Activated B cell treated with CpG ODN at 0.5 μM for 24 hours (primary cell): Measurements from ENCODE around the gene PLAAT3. TPM values are rescaled to one million over a fixed set of nuclear protein-coding genes. Genes with fewer than 3 reads are reported as not detected.
"Not testable (repeated sequence)": the region's sequence is repeated elsewhere in the genome, so short reads cannot be mapped to it uniquely, and the experiment has no call there.

ENCODE experiments used
- ATAC-seq: fragments of 200-7000 bp; cut with Tn5 transposase; one replicate; pipeline ENCODE4 v1.10.0; 2021; ENCODE audit warnings: low read depth, mild to moderate bottlenecking, moderate library complexity
- CTCF ChIA-PET: fragments of 350-600 bp; sonication (Branson Sonifier 250); formaldehyde crosslinking; loops from one replicate; lab custom pipeline; 2021; ENCODE audit warnings: antibody characterized with exemption; lab: Charles Lee
- POLR2A ChIA-PET: fragments of 350-600 bp; sonication (Branson Sonifier 250); formaldehyde crosslinking; loops from one replicate; lab custom pipeline; 2021; ENCODE audit warnings: antibody characterized with exemption; lab: Charles Lee
- DNase-seq: peaks from one replicate; pipeline ENCODE4 v3.0.0; 2022
- H3K27ac Mint-ChIP-seq: one replicate; pipeline ENCODE4 v1.8.0; 2020; ENCODE audit warnings: mixed read lengths
- H3K27me3 Mint-ChIP-seq: one replicate; pipeline ENCODE4 v1.8.0; 2021; ENCODE audit warnings: mixed read lengths
- H3K36me3 Mint-ChIP-seq: one replicate; pipeline ENCODE4 v1.8.0; 2021; ENCODE audit warnings: low read depth, mixed read lengths
- H3K4me1 Mint-ChIP-seq: one replicate; pipeline ENCODE4 v1.8.0; 2021; ENCODE audit warnings: mixed read lengths
- H3K4me3 Mint-ChIP-seq: one replicate; pipeline ENCODE4 v1.8.0; 2020; ENCODE audit warnings: mild to moderate bottlenecking, mixed read lengths
- H3K9me3 Mint-ChIP-seq: one replicate; pipeline ENCODE4 v1.8.0; 2020; ENCODE audit warnings: mixed read lengths
- CTCF ChIP-seq: fragments of 200-600 bp; IDR thresholded peaks from one replicate; pipeline ENCODE4 v1.8.0; 2022; ENCODE audit warnings: antibody characterized with exemption, mild to moderate bottlenecking
- intact Hi-C: fragments of 100-400 bp; cut with micrococcal nuclease; formaldehyde crosslinking; loops from one replicate; pipeline ENCODE4 v1.15.1; 2024
- total RNA-seq: library from RNA; stranded (reverse); gene quantifications from 2 replicates; pipeline ENCODE4 v1.2.3, GENCODE V29; 2022

The PLAAT3 gene
- total RNA-seq, 1 donor from 2014 or later: 0.82 TPM

- ChIA-PET CTCF (no interaction called here), POLR2A (no interaction called here)
- Mint-ChIP-seq H3K27me3 (peaks cover 4% of the 10 kb centered on the region), H3K4me1 (peaks cover 15% of the 10 kb centered on the region), H3K9me3 (no peaks in the 10 kb centered on the region), H3K36me3 (no peaks in the 10 kb centered on the region), H3K27ac (no peak overlapping the region), H3K4me3 (no peak overlapping the region)
- intact Hi-C loops: loop anchor here (5.0 kb wide), 1 partner anchor 43 kb away; no protein-coding TSS in a partner anchor
- ATAC-seq (no peak), DNase-seq (no peak)
- TF ChIP-seq CTCF: no peak
Measured at GRCh38 chr11:63609971-63610580, 4.2 kb downstream of the PLAAT3 start.

GRCh38 chr11:63609536-63609935, 4.7 kb downstream of the PLAAT3 start:
- TF ChIP-seq CTCF: no peak
- ATAC-seq (no peak), DNase-seq (no peak)
- CTCF ChIA-PET: no interaction called here
- intact Hi-C loops: no loop called here
- Mint-ChIP-seq H3K9me3 (no peaks in the 10 kb centered on the region), H3K4me1 (peaks cover 13% of the 10 kb centered on the region), H3K27ac (no peak overlapping the region), H3K36me3 (no peaks in the 10 kb centered on the region), H3K27me3 (peaks cover 4% of the 10 kb centered on the region), H3K4me3 (no peak overlapping the region)
- POLR2A ChIA-PET: no interaction called here

- DNase-seq: no peak
- TF ChIP-seq CTCF: no peak
- Mint-ChIP-seq H3K9me3 (no peaks in the 10 kb centered on the region), H3K36me3 (no peaks in the 10 kb centered on the region), H3K27ac (no peak overlapping the region), H3K4me3 (no peak overlapping the region), H3K27me3 (peaks cover 4% of the 10 kb centered on the region), H3K4me1 (peaks cover 6% of the 10 kb centered on the region)
- ChIA-PET POLR2A (no interaction called here), CTCF (interaction anchor here (0.8 kb wide), 1 partner anchor 113 kb away, joined by 3 read pairs; no protein-coding TSS in a partner anchor)
- no peak for ATAC-seq
- intact Hi-C loops: no loop called here
Measured at GRCh38 chr11:63608353-63609345, 5.6 kb downstream of the PLAAT3 start.

GRCh38 chr11:63603180-63603518, 11.1 kb downstream of the PLAAT3 start:
- CTCF ChIA-PET: no interaction called here
- intact Hi-C loops: no loop called here
- no peaks in the 10 kb centered on the region for H3K4me1 Mint-ChIP-seq
- peaks cover 5% of the 10 kb centered on the region for H3K27me3 Mint-ChIP-seq
- no peak overlapping the region for H3K27ac Mint-ChIP-seq
- no peak overlapping the region for H3K4me3 Mint-ChIP-seq
- no peak for ATAC-seq
- no peak for DNase-seq
- H3K9me3 Mint-ChIP-seq: no peaks in the 10 kb centered on the region
- no peaks in the 10 kb centered on the region for H3K36me3 Mint-ChIP-seq
- TF ChIP-seq CTCF: no peak
- POLR2A ChIA-PET: no interaction called here

GRCh38 chr11:63602290-63603179, 11.7 kb downstream of the PLAAT3 start:
- ATAC-seq, H3K27ac Mint-ChIP-seq, intact Hi-C loops, DNase-seq, CTCF ChIA-PET, H3K27me3 Mint-ChIP-seq, H3K4me1 Mint-ChIP-seq, H3K36me3 Mint-ChIP-seq, POLR2A ChIA-PET, H3K9me3 Mint-ChIP-seq, H3K4me3 Mint-ChIP-seq: not testable (repeated sequence)
